GM12865 (cell line): ENCODE measurements around the gene HBB.

ENCODE experiments used
- DNase-seq: peaks from one replicate; pipeline ENCODE4 v3.0.0; 2010; ENCODE audit warnings: low read depth
- H3K4me3 ChIP-seq: 2 replicates; pipeline ENCODE4 v1.5.1; 2011; ENCODE audit warnings: mild to moderate bottlenecking, low read depth, low read length, control low read depth
- CTCF ChIP-seq: IDR thresholded peaks from 2 replicates; pipeline ENCODE4 v1.5.1; 2011; ENCODE audit warnings: low read length, control low read depth, low read depth, inconsistent platforms; ENCODE audit not compliant: insufficient read depth; ENCODE audit errors: missing control alignments

Gene HBB

GRCh38 chr11:5188201-5188600 lies 38.7 kb downstream of the HBB start:
- TF ChIP-seq CTCF = no peak
- DNase-seq = no peak
- H3K4me3 ChIP-seq = no peak overlapping the region

DNA sequence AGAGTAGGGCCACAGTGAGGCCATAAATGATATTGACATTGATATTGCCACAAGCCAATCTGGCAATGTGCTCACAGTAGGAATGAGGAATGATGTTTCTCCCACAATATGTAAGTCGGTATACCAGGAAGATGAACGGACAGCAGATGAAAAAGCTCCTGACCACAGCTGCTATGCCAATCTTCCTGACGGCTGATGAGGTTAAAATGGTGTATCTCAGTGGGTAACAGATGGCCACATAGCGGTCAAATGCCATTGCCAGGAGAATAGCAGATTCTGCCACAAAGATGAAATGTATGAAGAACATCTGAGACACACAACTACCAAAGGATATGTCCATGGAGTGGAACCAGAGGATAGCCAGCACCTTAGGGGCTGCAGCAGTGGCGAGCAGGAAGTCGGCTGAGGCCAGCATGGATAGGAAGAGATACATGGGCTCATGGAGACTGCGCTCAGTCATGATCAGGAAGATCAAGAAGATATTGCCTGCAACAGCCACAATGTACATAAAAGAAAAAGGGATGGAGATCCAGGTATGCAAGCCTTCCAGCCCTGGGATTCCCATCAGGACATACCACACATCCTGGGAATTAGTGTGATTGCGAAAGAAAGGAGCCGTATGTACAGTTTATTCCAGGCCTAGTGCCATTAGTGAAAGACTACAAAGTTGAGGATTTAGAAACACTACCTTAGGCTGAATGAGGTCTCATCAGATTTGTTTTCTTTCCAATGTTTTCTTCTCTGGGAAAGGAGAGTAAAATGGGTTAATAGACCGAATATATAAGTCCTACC lies 48.6 kb downstream of the HBB start:
- no peak for TF ChIP-seq CTCF
- no peak for DNase-seq

More for the DNA sequence above, 48.6 kb downstream of the HBB start:
- no peak overlapping the region for H3K4me3 ChIP-seq
